GM12801 (cell line): Measurements from ENCODE around the gene CDK17.

Experiments
- TF ChIP-seq, protein P1 (sequence below): IDR thresholded peaks from one replicate; pipeline ENCODE4 v1.5.1; 2011; ENCODE audit warnings: control low read depth; ENCODE audit not compliant: insufficient read length; ENCODE audit errors: extremely low read depth

CDK17 gene

DNA sequence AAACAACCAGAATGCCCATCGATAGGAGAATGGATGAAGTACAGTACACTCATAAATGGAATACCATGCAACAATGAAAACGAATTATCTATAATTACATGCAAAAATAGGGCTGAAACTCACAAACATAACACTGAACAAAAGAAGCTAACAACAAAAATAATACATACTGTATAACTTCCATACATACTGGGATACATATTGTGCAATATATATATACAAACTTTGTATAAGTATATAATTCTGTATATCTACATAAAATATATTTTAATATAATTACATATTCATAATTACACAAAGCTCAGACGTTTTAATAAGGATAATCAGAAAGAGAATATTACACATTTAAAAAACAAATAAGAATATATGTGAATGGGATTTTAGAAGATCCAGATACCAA, 90.2 kb downstream of the CDK17 start:
- TF ChIP-seq, protein P1, sequence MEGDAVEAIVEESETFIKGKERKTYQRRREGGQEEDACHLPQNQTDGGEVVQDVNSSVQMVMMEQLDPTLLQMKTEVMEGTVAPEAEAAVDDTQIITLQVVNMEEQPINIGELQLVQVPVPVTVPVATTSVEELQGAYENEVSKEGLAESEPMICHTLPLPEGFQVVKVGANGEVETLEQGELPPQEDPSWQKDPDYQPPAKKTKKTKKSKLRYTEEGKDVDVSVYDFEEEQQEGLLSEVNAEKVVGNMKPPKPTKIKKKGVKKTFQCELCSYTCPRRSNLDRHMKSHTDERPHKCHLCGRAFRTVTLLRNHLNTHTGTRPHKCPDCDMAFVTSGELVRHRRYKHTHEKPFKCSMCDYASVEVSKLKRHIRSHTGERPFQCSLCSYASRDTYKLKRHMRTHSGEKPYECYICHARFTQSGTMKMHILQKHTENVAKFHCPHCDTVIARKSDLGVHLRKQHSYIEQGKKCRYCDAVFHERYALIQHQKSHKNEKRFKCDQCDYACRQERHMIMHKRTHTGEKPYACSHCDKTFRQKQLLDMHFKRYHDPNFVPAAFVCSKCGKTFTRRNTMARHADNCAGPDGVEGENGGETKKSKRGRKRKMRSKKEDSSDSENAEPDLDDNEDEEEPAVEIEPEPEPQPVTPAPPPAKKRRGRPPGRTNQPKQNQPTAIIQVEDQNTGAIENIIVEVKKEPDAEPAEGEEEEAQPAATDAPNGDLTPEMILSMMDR: no peak

DNA sequence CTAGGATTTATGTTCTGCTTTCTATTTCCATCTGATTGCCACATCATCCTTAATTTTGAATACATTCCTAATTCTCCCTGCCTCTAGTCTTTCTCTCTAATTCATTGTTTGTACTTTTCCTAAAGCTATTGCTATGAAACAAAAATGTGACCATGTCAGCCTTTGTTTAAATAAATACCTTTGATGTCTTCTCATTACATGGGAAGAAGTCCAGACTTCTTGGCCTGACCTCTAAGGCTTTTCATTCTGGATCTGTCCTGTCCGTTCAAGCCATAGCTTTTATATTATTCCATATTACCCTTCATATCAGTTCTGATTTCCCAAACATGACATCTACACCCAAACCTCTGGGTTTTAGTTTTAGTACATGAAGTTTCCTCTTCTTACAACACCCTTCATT, 91.4 kb downstream of the CDK17 start:
- TF ChIP-seq, protein P1: no peak

DNA sequence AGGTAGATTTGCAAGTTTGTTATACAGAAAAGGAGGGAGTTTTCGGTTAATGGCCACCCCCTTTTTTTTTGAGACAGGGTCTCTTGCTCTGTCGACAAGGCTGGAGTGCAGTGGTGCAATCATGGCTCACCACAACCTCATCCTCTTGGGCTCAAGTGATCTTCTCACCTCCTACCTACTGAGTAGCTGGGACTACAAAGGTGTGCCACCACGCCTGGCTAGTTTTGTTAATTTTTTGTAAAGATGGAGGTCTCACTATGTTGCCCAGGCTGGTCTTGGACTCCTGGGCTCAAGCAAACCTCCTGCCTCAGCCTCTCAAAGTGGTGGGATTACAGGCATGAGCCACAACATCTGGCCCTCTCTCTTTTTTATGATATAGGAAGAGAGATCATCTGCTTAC, 94.6 kb downstream of the CDK17 start:
- TF ChIP-seq, protein P1: no peak

DNA sequence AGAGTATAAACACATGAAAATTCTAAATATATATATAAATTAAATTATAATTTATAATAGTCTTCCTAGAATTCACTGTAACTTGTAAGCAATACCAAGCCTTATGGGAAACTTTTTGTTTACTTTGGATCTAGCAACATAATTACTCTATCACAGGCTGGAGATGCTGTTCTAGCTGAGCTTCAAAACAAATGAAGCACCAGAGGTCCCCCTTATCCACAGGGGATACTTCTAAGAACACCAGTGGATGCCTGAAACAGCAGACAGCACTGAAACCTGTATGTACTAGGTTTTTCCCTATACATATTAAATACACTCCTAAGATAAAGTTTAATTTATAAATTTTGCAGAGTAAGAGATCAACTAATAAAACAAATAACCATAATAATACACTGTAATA, 96.6 kb downstream of the CDK17 start:
- TF ChIP-seq, protein P1: no peak

DNA sequence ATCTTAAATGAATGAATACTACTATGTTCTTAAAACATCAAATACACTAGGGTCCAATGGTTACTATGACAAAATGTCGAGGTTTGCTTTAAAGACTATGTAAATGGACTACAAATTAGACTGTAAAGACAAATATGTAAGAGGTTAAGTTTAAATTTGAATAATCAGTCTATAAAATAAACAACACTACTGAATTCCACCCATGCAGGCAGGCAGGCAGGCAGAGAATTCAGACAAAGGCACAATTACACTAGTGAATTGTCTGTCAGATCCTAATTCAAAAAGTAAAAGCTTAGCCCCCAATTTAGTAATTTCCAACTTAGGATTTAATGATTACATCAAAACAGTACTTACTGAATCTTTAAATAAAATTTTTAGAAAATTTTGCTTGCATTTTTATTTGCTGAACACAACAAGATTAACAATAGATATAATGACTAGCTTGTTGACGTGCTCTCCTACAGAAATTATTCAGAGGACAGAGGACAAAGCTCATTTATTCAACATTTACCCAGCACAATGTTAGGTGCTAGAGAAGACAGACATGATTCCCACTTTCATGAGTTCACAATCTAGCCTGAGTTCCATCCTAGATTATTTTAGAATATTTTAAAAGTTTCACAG, 97.4 kb downstream of the CDK17 start:
- TF ChIP-seq, protein P1: no peak

DNA sequence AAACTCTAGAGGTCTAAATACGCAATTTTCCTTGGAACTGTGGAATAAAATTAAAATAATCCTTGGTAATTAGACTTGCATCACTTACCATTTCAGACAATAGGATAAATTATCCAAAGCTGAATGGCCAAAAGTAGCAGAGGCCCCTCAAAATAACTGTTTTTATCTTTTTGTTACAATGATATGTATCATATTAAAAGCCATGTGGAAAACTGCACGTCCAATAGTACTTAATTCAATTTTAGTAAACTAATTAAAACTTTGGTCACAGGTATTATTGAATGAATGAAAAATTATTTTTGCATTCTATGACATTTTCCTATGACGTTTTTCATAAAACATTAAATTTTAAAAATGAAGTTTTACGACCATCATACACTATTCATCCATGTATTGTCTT, 98.5 kb downstream of the CDK17 start:
- TF ChIP-seq, protein P1: no peak

DNA sequence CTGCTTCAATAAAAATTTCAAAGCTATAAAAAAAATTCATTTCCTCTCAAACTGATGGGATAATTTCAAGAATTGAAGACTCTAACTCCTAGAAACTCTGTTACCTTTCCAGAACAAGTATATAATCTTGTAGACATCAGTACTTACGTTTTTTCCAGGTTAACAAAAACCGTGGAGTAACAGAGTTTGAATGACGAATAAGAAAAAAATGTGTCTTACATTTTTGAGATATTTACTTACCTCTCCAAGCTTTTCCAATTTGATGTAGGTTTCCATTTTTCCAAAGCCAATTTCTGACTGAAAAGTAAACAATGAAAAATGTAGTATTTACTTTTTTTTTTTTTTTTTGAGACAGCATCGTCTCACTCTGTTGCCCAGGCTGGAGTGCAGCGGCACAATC, 100.2 kb downstream of the CDK17 start:
- TF ChIP-seq, protein P1: no peak
